ENCODE measurements around the gene SOX15. TPM values are rescaled to one million over a fixed set of nuclear protein-coding genes. Genes with fewer than 3 reads are reported as not detected.

SOX15 gene
- total and polyA plus RNA-seq, 7 experiments from 2014 or later = 0.44 to 1.6 (median 0.56) TPM; not detected in 2

DNA sequence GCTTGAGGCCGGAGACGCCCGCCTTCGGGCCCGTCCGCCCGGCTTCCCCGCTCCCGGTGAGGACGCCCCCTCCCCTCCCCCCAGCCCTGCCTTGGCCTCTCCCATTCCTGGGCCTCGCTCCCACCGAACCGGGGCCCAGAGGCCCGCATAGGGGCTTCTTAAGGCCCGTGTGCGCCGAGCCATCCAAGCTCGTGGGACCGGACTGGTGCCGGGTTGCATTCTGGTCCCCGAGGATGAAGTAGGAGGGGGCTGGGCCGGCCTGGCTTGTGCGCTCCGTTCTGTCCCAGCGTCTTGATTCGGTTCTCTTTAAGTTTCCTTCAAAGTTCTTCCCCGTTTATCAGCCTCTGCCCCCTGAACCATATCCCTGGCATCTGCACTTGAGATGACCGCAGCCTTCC is 27.7 kb downstream of the SOX15 start:
- Mint-ChIP-seq H3K4me1 (peaks cover 27 to 50% (median 44%) of the 10 kb centered on the region in 7 donors), H3K27me3 (peaks cover 0 to 2% (median 0%) of the 10 kb centered on the region in 5 donors), H3K9me3 (no peaks in the 10 kb centered on the region), H3K27ac (peak overlapping the region; percentile 61 to 96 (median 87)), H3K36me3 (peaks cover 0 to 20% (median 4%) of the 10 kb centered on the region in 5 donors), H3K4me3 (peak overlapping the region; percentile 87 to 98 (median 94))
- intact Hi-C loops (cut with micrococcal nuclease) = no loop called here
- no peak for ATAC-seq
- no peak for DNase-seq
- Histone ChIP-seq H3K27me3 (ENCODE audit: control insufficient read depth in 2 of 2, insufficient read depth in 2 of 2, low read length in 2 of 2) (no peaks in the 10 kb centered on the region), H3K4me3 (ENCODE audit: low read length) (peak overlapping the region; percentile 96), H3K27ac (ENCODE audit: low read depth, low read length) (peak overlapping the region; percentile 92), H3K36me3 (ENCODE audit: control insufficient read depth in 2 of 3, insufficient read depth in 3 of 3, low read length in 3 of 3) (peaks cover 6 to 40% (median 9%) of the 10 kb centered on the region in 3 experiments), H3K9me3 (ENCODE audit: control insufficient read depth in 2 of 3, low read length in 3 of 3) (no peaks in the 10 kb centered on the region), H3K4me1 (ENCODE audit: control insufficient read depth in 2 of 2, insufficient read depth in 2 of 2, low read length in 2 of 2) (peaks cover 17 to 53% of the 10 kb centered on the region in 2 donors)
- ChIA-PET POLR2A (interaction anchor here (0.9 to 3.9 kb wide), 11 partner anchors 10 to 209 kb away, joined by 3 to 45 read pairs (median 20); partner anchors contain the start of genes MPDU1, POLR2A, TMEM102 and TNFSF12), CTCF (interaction anchor here (2.4 to 6.1 kb wide), 3 partner anchors 44 to 206 kb away, joined by 11 to 86 read pairs (median 23); no protein-coding TSS in a partner anchor)

DNA sequence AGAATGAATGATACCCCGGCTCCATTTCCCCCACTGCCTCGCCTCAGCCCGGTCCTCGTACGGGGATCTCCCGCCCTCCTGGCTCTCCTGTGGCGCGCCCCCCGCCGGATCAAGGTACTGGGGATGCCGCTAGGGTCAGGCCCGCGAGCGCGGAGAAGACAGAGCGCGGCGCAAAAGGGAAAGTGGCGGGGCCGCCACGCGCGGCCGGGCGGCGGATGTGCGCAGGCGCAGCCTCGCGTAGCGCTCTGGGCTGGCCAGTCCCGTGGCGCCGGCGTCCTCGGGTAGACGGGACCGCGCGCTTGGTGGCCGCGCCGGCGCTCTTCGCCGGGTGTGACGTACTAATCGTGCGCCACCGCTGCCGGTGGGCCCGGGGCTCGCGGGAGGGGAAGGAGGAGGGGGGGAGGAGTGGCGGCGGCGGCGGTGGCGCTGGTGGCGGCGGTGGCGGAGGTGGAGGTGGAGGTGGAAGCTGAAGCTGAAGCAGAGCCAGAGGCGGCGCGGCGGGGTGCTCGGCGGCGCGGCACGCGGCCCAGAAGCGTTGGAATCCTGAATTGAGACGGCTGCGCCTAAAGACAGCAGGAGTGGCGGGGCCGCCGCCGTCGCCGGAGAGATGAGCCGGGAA is 28.2 kb downstream of the SOX15 start, which contains the start of gene SENP3:
Gene SENP3 (plus strand): TSS at position 331 of the 619 bp plus-strand sequence. CDS start 1,158 bp downstream, outside the sequence.
- Mint-ChIP-seq H3K4me3 (peak within 1 kb of the TSS; percentile 87 to 98 (median 94)), H3K9me3 (no peaks in the 10 kb centered on the region), H3K36me3 (peaks cover 0 to 19% (median 4%) of the 10 kb centered on the region in 5 donors), H3K4me1 (peaks cover 28 to 50% (median 45%) of the 10 kb centered on the region in 7 donors), H3K27ac (peak within 1 kb of the TSS; percentile 90 to 100 (median 96)), H3K27me3 (peaks cover 0 to 2% (median 0%) of the 10 kb centered on the region in 5 donors)
- Histone ChIP-seq H3K27me3 (ENCODE audit: control insufficient read depth in 2 of 2, insufficient read depth in 2 of 2, low read length in 2 of 2) (no peaks in the 10 kb centered on the region), H3K4me1 (ENCODE audit: control insufficient read depth in 2 of 2, insufficient read depth in 2 of 2, low read length in 2 of 2) (peaks cover 17 to 54% of the 10 kb centered on the region in 2 donors), H3K9me3 (ENCODE audit: control insufficient read depth in 2 of 3, low read length in 3 of 3) (no peaks in the 10 kb centered on the region), H3K36me3 (ENCODE audit: control insufficient read depth in 2 of 3, insufficient read depth in 3 of 3, low read length in 3 of 3) (peaks cover 6 to 37% (median 9%) of the 10 kb centered on the region in 3 experiments), H3K27ac (ENCODE audit: low read depth, low read length) (peak within 1 kb of the TSS; percentile 92), H3K4me3 (ENCODE audit: low read length) (peak within 1 kb of the TSS; percentile 96)
- CTCF ChIA-PET = interaction anchor here (0.5 to 6.1 kb wide), 26 partner anchors 8 to 279 kb away, joined by 3 to 86 read pairs (median 6); partner anchors contain the start of genes MPDU1, SOX15, TNFSF12 and TP53
- intact Hi-C loops (cut with micrococcal nuclease) = loop anchor here (1.0 kb wide), 22 partner anchors 9 to 309 kb away; partner anchors contain the start of genes ELP5 (in 2 of the 2), POLR2A (in 2 of the 2), EIF5A (in 1 of the 2) and FXR2 (in 1 of the 2)
- POLR2A ChIA-PET = interaction anchor here (0.6 to 3.9 kb wide), 21 partner anchors 9 to 209 kb away, joined by 3 to 45 read pairs (median 8); partner anchors contain the start of genes FXR2, MPDU1, POLR2A and TMEM102
- DNase-seq = peak; percentile 86 to 97 (median 90)
- peak; percentile 90 for ATAC-seq

DNA sequence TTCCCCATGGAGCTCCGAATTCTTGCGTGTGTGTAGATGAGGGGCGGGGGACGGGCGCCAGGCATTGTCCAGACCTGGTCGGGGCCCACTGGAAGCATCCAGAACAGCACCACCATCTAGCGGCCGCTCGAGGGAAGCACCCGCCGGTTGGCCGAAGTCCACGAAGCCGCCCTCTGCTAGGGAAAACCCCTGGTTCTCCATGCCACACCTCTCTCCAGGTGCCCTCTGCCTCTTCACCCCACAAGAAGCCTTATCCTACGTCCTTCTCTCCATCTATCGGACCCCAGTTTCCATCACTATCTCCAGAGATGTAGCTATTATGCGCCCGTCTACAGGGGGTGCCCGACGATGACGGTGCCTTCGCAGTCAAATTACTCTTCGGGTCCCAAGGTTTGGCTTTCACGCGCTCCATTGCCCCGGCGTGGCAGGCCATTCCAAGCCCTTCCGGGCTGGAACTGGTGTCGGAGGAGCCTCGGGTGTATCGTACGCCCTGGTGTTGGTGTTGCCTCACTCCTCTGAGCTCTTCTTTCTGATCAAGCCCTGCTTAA is 28.8 kb downstream of the SOX15 start:
- Mint-ChIP-seq H3K9me3 (no peaks in the 10 kb centered on the region), H3K27ac (peak overlapping the region; percentile 90 to 100 (median 96)), H3K4me3 (peak overlapping the region; percentile 87 to 97 (median 93)), H3K36me3 (peaks cover 0 to 23% (median 4%) of the 10 kb centered on the region in 5 donors), H3K4me1 (peaks cover 33 to 55% (median 49%) of the 10 kb centered on the region in 7 donors), H3K27me3 (peaks cover 0 to 2% (median 0%) of the 10 kb centered on the region in 5 donors)
- peaks cover 6 to 31% (median 9%) of the 10 kb centered on the region in 3 experiments for H3K36me3 ChIP-seq (ENCODE audit: control insufficient read depth in 2 of 3, insufficient read depth in 3 of 3, low read length in 3 of 3)
- CTCF ChIA-PET = interaction anchor here (0.5 to 6.1 kb wide), 37 partner anchors 9 to 278 kb away, joined by 3 to 86 read pairs (median 5); partner anchors contain the start of genes MPDU1, PLSCR3, SOX15 and TNFSF12
- peaks cover 17 to 54% of the 10 kb centered on the region in 2 donors for H3K4me1 ChIP-seq (ENCODE audit: control insufficient read depth in 2 of 2, insufficient read depth in 2 of 2, low read length in 2 of 2)
- H3K9me3 ChIP-seq (ENCODE audit: control insufficient read depth in 2 of 3, low read length in 3 of 3) = no peaks in the 10 kb centered on the region
- H3K4me3 ChIP-seq (ENCODE audit: low read length) = peak overlapping the region; percentile 96
- DNase-seq (peak; percentile 60 to 86 (median 71)), ATAC-seq (peak; percentile 76)
- H3K27me3 ChIP-seq (ENCODE audit: control insufficient read depth in 2 of 2, insufficient read depth in 2 of 2, low read length in 2 of 2) = no peaks in the 10 kb centered on the region
- peak overlapping the region; percentile 92 for H3K27ac ChIP-seq (ENCODE audit: low read depth, low read length)
- intact Hi-C loops (cut with micrococcal nuclease) = loop anchor here (1.0 kb wide), 22 partner anchors 9 to 309 kb away; partner anchors contain the start of genes ELP5 (in 2 of the 2), POLR2A (in 2 of the 2), EIF5A (in 1 of the 2) and FXR2 (in 1 of the 2)
- POLR2A ChIA-PET = interaction anchor here (0.6 to 3.9 kb wide), 26 partner anchors 9 to 205 kb away, joined by 3 to 45 read pairs (median 7); partner anchors contain the start of genes FXR2, MPDU1, POLR2A and SOX15

DNA sequence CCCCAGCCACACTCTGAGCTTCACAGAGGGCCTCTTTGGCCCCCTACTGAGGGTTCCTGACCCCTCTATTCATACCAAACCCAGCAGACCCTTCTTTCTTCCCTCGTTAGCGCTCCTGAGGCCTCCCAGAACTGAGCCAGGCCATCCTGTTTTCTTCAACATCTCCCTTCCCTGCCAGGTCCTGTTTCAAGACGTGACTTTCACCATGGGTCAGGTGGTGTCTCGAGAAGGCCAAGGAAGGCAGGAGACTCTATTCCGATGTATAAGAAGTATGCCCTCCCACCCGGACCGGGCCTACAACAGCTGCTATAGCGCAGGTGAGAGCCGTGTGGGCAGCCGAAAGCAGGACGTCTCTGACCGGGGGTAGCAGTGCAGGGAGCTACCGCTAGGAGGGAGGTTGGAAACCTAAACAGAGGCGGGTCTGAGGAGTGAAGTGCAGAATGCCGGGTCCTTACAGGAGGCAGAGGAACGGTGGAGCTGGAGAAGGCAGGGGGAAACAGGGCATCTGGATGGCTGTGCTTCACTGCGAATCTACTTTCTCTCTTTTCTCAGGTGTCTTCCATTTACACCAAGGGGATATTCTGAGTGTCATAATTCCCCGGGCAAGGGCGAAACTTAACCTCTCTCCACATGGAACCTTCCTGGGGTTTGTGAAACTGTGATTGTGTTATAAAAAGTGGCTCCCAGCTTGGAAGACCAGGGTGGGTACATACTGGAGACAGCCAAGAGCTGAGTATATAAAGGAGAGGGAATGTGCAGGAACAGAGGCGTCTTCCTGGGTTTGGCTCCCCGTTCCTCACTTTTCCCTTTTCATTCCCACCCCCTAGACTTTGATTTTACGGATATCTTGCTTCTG is 29.5 kb downstream of the SOX15 start:
- intact Hi-C loops (cut with micrococcal nuclease) = loop anchor here (1.0 kb wide), 22 partner anchors 8 to 308 kb away; partner anchors contain the start of genes ELP5 (in 2 of the 2), POLR2A (in 2 of the 2), EIF5A (in 1 of the 2) and FXR2 (in 1 of the 2)
- Histone ChIP-seq H3K27ac (ENCODE audit: low read depth, low read length) (peak overlapping the region; percentile 92), H3K27me3 (ENCODE audit: control insufficient read depth in 2 of 2, insufficient read depth in 2 of 2, low read length in 2 of 2) (no peaks in the 10 kb centered on the region), H3K4me3 (ENCODE audit: low read length) (peak overlapping the region; percentile 96), H3K9me3 (ENCODE audit: control insufficient read depth in 2 of 3, low read length in 3 of 3) (no peaks in the 10 kb centered on the region), H3K4me1 (ENCODE audit: control insufficient read depth in 2 of 2, insufficient read depth in 2 of 2, low read length in 2 of 2) (peaks cover 17 to 58% of the 10 kb centered on the region in 2 donors), H3K36me3 (ENCODE audit: control insufficient read depth in 2 of 3, insufficient read depth in 3 of 3, low read length in 3 of 3) (peaks cover 4 to 24% (median 6%) of the 10 kb centered on the region in 3 experiments)
- peaks cover 0 to 2% (median 0%) of the 10 kb centered on the region in 5 donors for H3K27me3 Mint-ChIP-seq
- no peaks in the 10 kb centered on the region for H3K9me3 Mint-ChIP-seq
- peaks cover 0 to 26% (median 8%) of the 10 kb centered on the region in 5 donors for H3K36me3 Mint-ChIP-seq
- peak overlapping the region; percentile 87 to 97 (median 93) for H3K4me3 Mint-ChIP-seq
- H3K4me1 Mint-ChIP-seq = peaks cover 37 to 60% (median 53%) of the 10 kb centered on the region in 7 donors
- CTCF ChIA-PET = interaction anchor here (0.5 to 6.1 kb wide), 33 partner anchors 8 to 254 kb away, joined by 3 to 86 read pairs (median 5); partner anchors contain the start of genes MPDU1, PLSCR3, SOX15 and TNFSF12
- POLR2A ChIA-PET = interaction anchor here (0.6 to 3.9 kb wide), 25 partner anchors 8 to 205 kb away, joined by 3 to 45 read pairs (median 8); partner anchors contain the start of genes FXR2, MPDU1, POLR2A and SOX15
- peak overlapping the region; percentile 90 to 100 (median 96) for H3K27ac Mint-ChIP-seq
- peak; percentile 44 for ATAC-seq
- DNase-seq = peak in 6 of 9 donors; percentile 27 to 69 (median 44)

DNA sequence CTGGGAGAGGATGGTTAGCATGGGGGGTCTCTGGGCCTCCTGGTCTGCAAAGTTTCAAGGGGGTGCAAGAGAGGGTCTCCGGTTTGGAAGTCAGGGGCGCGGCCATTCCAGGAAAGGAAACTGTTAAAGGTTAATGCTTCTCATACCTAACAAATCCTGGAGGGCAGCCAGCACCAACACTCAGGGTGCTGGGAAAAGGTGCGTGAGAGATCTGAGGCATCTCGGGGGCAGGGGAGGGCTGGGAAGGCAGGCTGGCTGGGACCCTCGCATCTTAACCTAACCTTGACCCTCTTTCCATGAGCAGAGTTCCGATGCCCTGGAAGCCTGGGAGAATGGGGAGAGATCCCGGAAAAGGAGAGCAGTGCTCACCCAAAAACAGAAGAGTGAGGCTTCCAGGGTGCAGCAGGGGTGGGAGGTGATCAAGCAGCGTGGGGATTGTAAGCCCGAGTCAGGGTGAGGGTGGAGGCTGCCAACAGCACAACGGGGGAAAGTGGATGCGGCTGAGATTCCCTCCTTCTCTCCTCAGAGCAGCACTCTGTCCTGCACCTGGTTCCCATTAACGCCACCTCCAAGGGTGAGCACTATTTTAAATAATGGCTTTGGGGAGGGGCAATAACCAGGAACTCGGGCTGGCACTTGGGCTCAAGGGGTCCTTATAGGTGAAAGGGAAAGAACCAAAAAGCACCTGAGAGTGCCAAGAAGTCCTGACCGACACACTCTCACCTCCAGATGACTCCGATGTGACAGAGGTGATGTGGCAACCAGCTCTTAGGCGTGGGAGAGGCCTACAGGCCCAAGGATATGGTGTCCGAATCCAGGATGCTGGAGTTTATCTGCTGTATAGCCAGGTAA is 30.3 kb downstream of the SOX15 start:
- peak overlapping the region; percentile 92 for H3K27ac ChIP-seq (ENCODE audit: low read depth, low read length)
- H3K4me1 ChIP-seq (ENCODE audit: control insufficient read depth in 2 of 2, insufficient read depth in 2 of 2, low read length in 2 of 2) = peaks cover 17 to 64% of the 10 kb centered on the region in 2 donors
- H3K4me1 Mint-ChIP-seq = peaks cover 46 to 68% (median 58%) of the 10 kb centered on the region in 7 donors
- H3K27me3 Mint-ChIP-seq = peaks cover 0 to 2% (median 0%) of the 10 kb centered on the region in 5 donors
- ChIA-PET POLR2A (interaction anchor here (0.6 to 3.9 kb wide), 18 partner anchors 12 to 345 kb away, joined by 3 to 45 read pairs (median 8); partner anchors contain the start of genes FXR2, MPDU1, POLR2A and SOX15), CTCF (interaction anchor here (1.0 to 6.1 kb wide), 19 partner anchors 7 to 224 kb away, joined by 3 to 86 read pairs (median 11); partner anchors contain the start of genes MPDU1, TNFSF12, TP53 and WRAP53)
- H3K36me3 ChIP-seq (ENCODE audit: control insufficient read depth in 2 of 3, insufficient read depth in 3 of 3, low read length in 3 of 3) = peaks cover 0 to 16% (median 0%) of the 10 kb centered on the region in 3 experiments
- H3K27ac Mint-ChIP-seq = peak overlapping the region; percentile 49 to 100 (median 95)
- peaks cover 0 to 31% (median 10%) of the 10 kb centered on the region in 5 donors for H3K36me3 Mint-ChIP-seq
- no peaks in the 10 kb centered on the region for H3K9me3 ChIP-seq (ENCODE audit: control insufficient read depth in 2 of 3, low read length in 3 of 3)
- no peaks in the 10 kb centered on the region for H3K27me3 ChIP-seq (ENCODE audit: control insufficient read depth in 2 of 2, insufficient read depth in 2 of 2, low read length in 2 of 2)
- no peaks in the 10 kb centered on the region for H3K9me3 Mint-ChIP-seq
- ATAC-seq = no peak
- intact Hi-C loops (cut with micrococcal nuclease) = loop anchor here in 1 of 2 donors (1.0 kb wide), 1 partner anchor 203 kb away; no protein-coding TSS in a partner anchor
- no peak overlapping the region for H3K4me3 ChIP-seq (ENCODE audit: low read length)
- peak in 1 of 9 donors; percentile 6 for DNase-seq
- peak overlapping the region; percentile 29 to 97 (median 93) for H3K4me3 Mint-ChIP-seq

Data from naive thymus-derived CD4-positive, alpha-beta T cell (primary cell).